GM19328 (cell line): ENCODE data around the gene EBF3.

Experiments used
- ATAC-seq: cut with Tn5 transposase; IDR thresholded peaks from one replicate; pipeline ENCODE4 v1.9.1; 2021; ENCODE audit warnings: mild to moderate bottlenecking, moderate library complexity; ENCODE audit not compliant: unreplicated experiment

The EBF3 gene, protein sequence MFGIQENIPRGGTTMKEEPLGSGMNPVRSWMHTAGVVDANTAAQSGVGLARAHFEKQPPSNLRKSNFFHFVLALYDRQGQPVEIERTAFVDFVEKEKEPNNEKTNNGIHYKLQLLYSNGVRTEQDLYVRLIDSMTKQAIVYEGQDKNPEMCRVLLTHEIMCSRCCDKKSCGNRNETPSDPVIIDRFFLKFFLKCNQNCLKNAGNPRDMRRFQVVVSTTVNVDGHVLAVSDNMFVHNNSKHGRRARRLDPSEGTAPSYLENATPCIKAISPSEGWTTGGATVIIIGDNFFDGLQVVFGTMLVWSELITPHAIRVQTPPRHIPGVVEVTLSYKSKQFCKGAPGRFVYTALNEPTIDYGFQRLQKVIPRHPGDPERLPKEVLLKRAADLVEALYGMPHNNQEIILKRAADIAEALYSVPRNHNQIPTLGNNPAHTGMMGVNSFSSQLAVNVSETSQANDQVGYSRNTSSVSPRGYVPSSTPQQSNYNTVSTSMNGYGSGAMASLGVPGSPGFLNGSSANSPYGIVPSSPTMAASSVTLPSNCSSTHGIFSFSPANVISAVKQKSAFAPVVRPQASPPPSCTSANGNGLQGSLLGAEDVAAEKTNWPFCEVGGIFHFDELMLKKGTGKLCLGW

GRCh38 chr10:129963641-129964501 lies at the start of gene EBF3:
TSS of gene EBF3 (minus strand) at chr10:129964274. CDS start at chr10:129963768, 506 bp downstream.
- no peak for ATAC-seq

- ATAC-seq = no peak
These were observed 49.5 kb upstream of the EBF3 start for GRCh38 chr10:130013335-130014262.

- ATAC-seq = no peak
These were observed 48.1 kb upstream of the EBF3 start for GRCh38 chr10:130012129-130012528.

- no peak for ATAC-seq
These were observed 46.6 kb upstream of the EBF3 start for GRCh38 chr10:130010653-130011052.

GRCh38 chr10:130009228-130009627 lies 45.2 kb upstream of the EBF3 start:
- no peak for ATAC-seq

DNA sequence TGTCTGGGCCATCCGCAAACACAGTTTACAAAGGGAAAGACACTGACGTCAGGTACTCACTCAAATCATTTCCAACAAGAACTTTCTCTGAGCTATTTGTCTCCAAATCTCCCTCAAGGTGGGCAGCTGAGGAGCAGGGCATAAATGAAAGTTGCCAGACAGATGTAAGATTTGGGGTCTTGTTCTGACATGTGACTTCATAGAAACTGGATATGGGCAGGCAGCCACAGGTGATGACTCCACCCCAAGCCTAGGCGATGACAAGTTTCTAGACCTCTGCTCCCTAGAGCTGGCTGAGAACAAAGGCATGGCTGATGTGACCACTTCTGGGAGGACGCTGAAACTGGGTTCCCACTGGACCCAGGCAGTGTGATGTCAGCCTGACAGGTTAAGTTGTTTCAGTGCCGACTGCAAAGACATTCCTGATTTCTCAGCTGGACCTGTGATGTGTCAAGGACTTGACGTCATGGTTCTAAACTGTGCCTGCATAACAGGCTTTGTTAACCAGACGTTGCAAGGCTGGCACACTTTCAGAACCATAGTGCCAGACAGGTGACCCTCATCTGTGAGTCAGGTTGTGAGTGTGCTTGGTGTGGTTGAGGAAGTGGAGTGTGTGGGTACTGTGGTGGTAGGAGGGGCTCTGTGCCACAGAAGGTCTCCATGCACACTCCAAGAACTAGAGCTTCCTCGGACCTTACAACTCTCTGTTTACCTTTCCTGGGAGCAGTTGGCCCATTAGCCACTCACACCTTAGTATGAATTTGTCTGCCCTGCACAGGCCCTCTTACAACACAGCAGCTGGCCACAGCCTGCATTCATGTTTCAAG lies 39.9 kb upstream of the EBF3 start:
- no peak for ATAC-seq

DNA sequence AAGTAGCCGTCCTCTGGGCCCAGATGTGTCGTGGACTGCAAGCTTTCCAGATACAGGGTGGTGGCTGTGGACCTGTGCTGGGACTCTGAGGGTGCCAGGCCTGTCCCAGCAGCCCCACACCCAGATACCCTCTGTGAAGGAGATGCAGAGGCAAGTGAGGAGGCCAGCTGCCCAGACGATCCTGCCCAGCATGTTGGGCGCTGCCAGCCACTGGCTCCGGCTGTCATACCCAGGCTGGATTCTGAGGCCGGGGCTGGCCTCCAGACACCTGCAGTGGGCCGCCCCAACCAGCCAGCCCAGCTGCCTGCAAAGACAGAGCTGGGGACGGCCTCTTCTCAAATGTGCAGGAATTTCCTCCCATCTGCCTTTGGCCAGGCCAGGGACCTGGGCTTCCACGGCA lies 39.1 kb upstream of the EBF3 start:
- ATAC-seq = no peak

GRCh38 chr10:130002606-130003005 lies 38.5 kb upstream of the EBF3 start:
- ATAC-seq = no peak

DNA sequence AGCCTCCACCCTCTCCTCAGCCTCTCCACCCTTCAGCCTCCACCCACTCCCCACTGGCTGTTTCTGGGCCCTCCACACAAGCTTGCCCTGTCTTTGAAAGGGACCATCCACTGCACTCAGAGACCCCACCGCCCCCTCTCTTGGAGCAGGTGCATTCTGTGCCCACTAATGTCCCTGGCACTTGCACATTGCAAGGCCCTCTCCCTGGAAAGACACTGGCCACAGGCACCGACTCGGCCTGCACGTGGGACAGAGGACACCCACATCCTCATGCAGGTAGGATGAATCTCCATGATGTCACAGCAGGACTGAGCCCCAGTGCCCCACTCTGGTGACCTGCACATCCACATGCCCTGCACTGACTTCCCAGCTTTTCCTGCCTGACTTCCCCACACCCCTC lies 36.8 kb upstream of the EBF3 start:
- no peak for ATAC-seq

- no peak for ATAC-seq
These were observed 35.1 kb upstream of the EBF3 start for GRCh38 chr10:129999140-129999539.

- no peak for ATAC-seq
These were observed 29.5 kb upstream of the EBF3 start for GRCh38 chr10:129993621-129994020.

GRCh38 chr10:129992356-129992755 lies 28.3 kb upstream of the EBF3 start:
- no peak for ATAC-seq

- ATAC-seq = no peak
These were observed 18.8 kb upstream of the EBF3 start for GRCh38 chr10:129982825-129983224.

DNA sequence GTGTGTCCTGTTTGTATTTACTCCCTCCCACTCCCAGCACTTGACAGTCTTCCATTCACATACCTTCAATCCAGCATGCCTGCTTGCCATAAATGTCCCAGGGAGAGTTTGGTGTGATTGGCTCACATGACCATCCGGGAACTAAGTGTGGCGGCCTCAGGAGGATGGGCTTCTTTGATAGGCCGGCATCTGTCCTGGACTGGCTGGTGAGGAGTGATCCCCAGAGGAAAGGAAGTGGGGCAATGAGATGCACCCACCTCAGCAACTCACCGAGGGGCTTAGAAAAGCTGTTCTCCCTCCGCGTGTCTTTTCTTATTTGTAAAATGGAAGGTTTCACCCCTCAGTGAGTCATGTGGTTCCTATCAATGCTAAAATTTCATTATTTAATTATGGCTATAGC lies 14.9 kb upstream of the EBF3 start:
- no peak for ATAC-seq

DNA sequence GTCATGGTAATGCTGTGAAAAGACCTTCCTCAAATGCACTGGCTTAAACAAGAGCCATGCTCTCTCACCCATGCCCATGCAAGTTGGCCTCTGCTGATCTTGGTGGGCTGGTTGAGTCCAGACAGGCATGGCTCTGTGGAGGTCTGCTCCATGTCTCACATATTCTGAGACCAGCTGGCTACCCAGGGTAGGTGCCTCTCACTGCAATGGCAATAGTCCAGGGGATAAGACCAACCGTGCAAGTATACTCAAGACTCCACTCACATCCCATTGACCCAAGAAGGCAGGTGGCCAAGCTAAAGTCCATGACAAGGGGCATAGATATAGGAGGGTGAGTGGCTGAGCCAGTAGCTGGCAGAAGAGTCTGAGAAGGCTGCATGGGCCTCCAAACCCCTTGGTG lies 14.2 kb upstream of the EBF3 start:
- ATAC-seq = no peak

- no peak for ATAC-seq
These were observed 13.7 kb upstream of the EBF3 start for GRCh38 chr10:129977794-129978193.

- no peak for ATAC-seq
These were observed 9.6 kb upstream of the EBF3 start for GRCh38 chr10:129973674-129974059.

DNA sequence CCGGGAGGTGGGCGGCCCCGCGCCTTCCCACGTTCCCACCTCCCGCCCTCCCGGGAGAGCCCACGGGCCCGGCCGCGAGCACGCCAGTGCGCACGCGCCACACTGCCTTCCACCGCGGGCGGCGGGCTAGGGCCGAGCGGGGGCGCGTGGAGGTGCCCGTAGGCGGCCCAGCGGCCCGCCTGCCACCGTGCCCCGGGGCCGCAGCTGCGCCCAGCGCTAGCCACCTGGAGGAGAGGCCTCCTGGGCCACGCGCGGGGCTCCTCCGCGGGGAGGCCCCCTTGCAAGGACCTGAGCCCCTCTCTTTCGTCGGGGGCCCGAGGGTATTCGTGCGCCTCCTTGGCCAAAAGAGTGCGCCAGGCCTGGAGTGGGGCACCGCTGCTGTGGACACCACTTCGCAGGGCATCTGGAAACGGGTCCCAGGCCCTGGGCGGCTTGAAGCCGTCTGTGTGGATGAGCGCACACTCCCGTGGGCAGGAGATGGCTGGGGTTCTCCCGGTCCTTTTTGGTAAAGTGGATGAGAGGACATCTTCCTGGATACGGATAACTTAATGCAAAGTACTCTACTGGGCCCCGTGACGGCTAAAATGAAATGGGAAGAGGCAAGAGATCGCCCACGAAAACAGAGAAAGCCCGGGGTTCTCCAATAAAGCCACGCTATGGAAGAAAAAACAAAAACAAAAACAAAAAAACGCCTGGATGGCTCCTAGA lies 9.0 kb upstream of the EBF3 start:
- no peak for ATAC-seq
